ENCODE data around the gene LPAR6.

Gene LPAR6

DNA sequence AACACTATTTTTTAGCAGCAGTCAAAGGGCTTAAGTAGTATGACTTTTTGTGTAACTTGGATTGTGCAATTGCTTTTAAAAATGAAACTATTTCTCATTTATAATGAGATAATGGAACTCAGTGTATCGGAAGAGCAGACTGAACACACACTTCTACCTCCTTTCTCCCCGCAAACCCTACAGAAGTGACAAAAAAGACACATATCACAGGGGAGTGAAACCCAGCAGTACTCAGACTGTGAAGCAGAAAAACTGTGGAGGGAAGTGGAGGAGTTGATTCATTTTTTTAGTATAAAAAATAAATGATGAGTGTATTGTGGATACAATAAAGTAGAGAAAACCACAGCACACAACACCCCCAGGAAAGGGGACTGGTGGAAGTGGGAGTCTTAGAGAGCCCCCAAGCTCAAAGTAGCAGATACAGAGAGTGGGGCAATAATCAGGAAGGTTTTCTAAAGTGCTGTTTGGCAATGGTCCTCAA is 9.7 kb downstream of the LPAR6 start:
- no peak for DNase-seq

GRCh38 chr13:48402325-48402932 is 10.5 kb downstream of the LPAR6 start:
- TF ChIP-seq GATA1 (IDR thresholded peaks at IDR 0.05; ENCODE audit: low read depth, low read length) (no peak), POLR2A (IDR thresholded peaks at IDR 0.05; ENCODE audit: low read length) (no peak)
- no peak for DNase-seq

More for the DNA sequence above, 9.7 kb downstream of the LPAR6 start:
- TF ChIP-seq POLR2A (IDR thresholded peaks at IDR 0.05; ENCODE audit: low read length) (no peak), GATA1 (IDR thresholded peaks at IDR 0.05; ENCODE audit: low read depth, low read length) (no peak)

GRCh38 chr13:48401480-48401879 is 11.4 kb downstream of the LPAR6 start:
- no peak for TF ChIP-seq GATA1 (IDR thresholded peaks at IDR 0.05; ENCODE audit: low read depth, low read length)

DNA sequence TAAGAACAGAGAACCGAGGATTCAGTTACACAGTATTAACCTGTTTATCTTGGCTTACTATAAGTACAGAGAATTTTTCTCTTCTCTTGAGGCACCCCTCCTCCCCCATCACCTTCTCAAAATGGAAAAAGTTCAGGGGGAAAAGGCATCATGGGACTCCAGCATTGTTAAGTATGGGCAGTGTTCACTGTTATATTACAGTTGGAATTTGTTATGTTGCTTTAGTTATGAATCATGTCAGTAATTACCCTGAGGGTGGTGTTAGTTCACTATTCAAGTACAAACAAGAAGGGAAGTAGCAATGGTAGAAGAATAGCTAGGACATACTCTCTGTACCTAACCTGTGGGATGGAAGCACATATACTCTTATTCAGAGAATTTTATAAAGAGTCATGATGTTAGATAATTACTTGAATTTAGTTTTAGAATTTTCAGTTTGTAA is 12.0 kb downstream of the LPAR6 start:
- DNase-seq = no peak
- TF ChIP-seq POLR2A (IDR thresholded peaks at IDR 0.05; ENCODE audit: low read length) (no peak), GATA1 (IDR thresholded peaks at IDR 0.05; ENCODE audit: low read depth, low read length) (no peak)

More at GRCh38 chr13:48401480-48401879, 11.4 kb downstream of the LPAR6 start:
- DNase-seq = no peak

DNA sequence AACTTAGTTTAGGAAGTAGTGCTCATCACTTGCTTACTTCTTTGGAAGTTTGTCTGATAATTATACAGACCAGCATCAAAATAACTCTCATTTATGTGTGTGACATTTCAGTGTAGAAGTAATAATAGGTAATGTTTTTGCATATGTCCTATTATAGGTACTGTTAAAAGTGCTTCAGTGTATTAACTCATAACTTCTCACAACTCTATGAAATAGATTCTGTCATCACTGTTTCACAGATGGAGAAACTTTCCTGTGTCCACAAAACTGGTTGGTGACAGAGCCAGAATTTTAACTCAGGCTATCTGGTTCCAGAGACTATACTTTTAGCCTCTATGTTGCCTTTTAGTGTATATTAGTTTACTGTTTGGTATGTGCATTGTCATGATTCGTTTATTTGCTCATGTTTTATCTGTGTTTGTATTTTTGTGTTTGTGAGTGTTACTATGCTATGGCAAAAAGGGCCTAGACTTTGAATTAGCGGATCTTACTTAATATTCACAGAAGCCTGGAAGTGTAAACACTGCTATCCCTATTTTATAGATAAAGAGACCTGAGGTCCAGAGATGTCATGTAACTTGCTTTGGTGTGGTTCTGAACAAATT is 12.7 kb downstream of the LPAR6 start:
- TF ChIP-seq GATA1 (IDR thresholded peaks at IDR 0.05; ENCODE audit: low read depth, low read length) (no peak), POLR2A (IDR thresholded peaks at IDR 0.05; ENCODE audit: low read length) (no peak)

DNA sequence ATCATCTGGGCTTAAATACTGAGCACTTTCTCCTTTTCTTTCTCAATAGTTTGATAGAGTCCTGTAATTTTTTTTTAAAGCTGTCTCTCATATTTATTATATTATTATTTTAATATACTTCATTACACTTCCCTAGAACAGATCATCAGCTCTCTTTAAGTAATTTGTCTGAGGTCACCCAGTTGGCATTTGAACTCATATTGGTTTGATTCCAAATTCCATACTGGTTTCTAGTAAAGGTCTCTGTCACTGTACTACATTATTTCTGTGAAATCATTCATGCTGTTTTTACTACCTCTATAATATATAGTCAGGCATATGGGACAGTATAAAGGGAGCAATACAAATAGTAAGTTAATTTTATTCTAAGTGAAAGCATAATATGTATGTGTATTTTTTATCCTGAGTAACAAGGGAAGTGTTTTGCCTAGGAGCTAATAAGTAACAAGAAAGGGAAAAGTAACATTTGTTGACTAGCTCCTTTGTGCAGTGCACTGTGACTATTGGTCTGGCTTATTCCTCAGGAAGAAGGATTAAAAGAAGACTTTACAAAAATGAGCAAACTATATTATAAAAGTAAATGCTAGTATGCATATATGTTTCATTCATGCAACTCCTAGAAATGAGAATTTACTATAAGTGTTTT is 14.3 kb downstream of the LPAR6 start:
- DNase-seq = no peak
- no peak for TF ChIP-seq GATA1 (IDR thresholded peaks at IDR 0.05; ENCODE audit: low read depth, low read length)
- TF ChIP-seq POLR2A (IDR thresholded peaks at IDR 0.05; ENCODE audit: low read length) = no peak

More for the DNA sequence above, 12.7 kb downstream of the LPAR6 start:
- no peak for DNase-seq

DNA sequence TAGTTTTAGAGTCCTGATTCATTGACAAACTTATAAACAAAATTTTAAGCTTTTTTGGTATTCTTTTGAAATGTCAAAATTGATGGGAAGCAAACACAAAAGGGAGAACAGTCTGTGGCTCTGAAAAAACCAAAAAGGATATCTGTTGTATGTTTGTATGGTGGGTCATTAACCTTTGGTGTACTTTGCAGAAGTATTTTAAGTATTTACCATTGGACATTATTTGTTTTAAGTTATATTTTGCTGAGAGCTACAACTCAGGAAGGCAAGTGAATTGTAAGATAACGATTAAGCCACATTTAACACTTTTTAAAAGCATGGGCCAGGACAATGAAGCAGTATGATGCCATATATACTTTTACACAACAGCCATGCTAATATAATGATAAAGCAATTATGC is 15.2 kb downstream of the LPAR6 start:
- DNase-seq = no peak
- no peak for TF ChIP-seq POLR2A (IDR thresholded peaks at IDR 0.05; ENCODE audit: low read length)
- no peak for TF ChIP-seq GATA1 (IDR thresholded peaks at IDR 0.05; ENCODE audit: low read depth, low read length)

GRCh38 chr13:48393698-48394085 is 19.2 kb downstream of the LPAR6 start:
- no peak for TF ChIP-seq POLR2A (IDR thresholded peaks at IDR 0.05; ENCODE audit: low read length)
- TF ChIP-seq GATA1 (IDR thresholded peaks at IDR 0.05; ENCODE audit: low read depth, low read length) = no peak
- DNase-seq = no peak

DNA sequence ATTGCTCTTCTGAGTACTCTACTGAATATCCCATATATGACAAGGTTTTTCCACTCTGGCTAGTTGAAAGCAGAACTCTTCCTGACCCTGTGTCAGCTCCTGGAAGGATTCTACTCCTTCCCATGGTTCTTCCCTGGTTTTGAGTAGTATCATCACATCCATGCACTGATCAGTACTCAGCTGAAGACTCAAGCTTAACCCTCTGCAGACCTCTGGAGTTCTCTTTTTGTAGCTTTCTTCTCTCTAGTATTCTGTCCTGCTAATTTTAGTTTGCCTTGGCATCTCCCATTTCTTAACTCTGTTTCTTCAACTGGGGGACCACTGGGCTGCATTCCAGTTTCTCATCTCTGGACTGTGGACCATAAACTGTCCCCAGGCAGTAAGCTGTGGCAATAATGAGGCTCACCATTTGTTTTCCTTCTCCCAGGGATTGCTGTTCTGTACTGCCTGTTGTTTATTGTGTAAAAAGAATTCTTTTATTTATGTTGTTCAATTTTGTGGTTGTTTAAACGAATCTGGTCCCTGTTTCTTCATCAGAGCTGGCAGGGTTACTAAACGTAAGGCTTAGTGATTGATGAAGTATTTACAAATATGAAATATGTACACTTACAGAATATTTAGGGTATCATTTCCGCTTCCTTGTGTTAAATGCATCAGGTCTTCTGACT is 19.7 kb downstream of the LPAR6 start:
- DNase-seq = no peak
- TF ChIP-seq GATA1 (IDR thresholded peaks at IDR 0.05; ENCODE audit: low read depth, low read length) (no peak), POLR2A (IDR thresholded peaks at IDR 0.05; ENCODE audit: low read length) (no peak)

- TF ChIP-seq GATA1 (IDR thresholded peaks at IDR 0.05; ENCODE audit: low read depth, low read length) = no peak
- no peak for TF ChIP-seq POLR2A (IDR thresholded peaks at IDR 0.05; ENCODE audit: low read length)
- DNase-seq = no peak
Measured at GRCh38 chr13:48391257-48391656, 21.7 kb downstream of the LPAR6 start.

- TF ChIP-seq GATA1 (IDR thresholded peaks at IDR 0.05; ENCODE audit: low read depth, low read length) = no peak
- TF ChIP-seq POLR2A (IDR thresholded peaks at IDR 0.05; ENCODE audit: low read length) = no peak
- DNase-seq = no peak
Measured at GRCh38 chr13:48386816-48387215, 26.1 kb downstream of the LPAR6 start.

DNA sequence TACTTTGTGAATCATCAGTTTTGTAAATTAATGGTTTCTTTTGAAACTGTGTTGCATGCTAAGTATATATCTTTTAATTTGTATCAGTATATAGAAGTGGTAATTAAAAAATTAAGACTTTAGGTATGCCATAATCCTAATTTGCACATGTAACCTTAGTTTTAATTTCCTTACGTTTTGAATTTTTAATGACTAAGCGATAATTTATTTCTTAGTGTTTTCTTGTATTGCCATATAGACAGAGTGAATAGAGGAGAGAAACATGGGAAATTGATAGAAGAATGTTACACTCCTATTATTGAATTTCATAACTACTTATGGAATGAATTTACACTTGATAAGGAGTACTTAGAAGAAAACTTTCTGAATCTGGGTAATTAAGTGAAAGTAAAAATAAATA is 29.5 kb downstream of the LPAR6 start:
- no peak for DNase-seq
- TF ChIP-seq POLR2A (IDR thresholded peaks at IDR 0.05; ENCODE audit: low read length) (no peak), GATA1 (IDR thresholded peaks at IDR 0.05; ENCODE audit: low read depth, low read length) (no peak)

DNA sequence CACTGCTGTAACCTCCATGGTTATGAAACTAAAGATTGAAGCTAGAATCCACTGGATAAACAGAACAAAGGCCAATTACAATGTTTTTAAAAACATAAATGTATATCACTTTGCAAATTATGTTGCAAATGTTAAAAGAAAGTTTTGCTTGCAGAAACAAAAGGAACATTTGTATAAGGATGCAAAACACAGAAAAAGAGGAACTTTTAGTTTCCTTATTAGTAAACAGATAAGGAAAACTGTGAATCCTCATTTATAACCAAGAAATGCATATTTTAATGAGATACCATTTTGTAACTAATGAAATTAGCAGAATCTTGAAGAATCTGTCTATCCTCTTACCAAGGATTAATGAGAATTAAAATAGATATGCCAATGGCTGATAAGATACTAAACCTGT is 32.3 kb downstream of the LPAR6 start:
- no peak for DNase-seq
- TF ChIP-seq POLR2A (IDR thresholded peaks at IDR 0.05; ENCODE audit: low read length) (no peak), GATA1 (IDR thresholded peaks at IDR 0.05; ENCODE audit: low read depth, low read length) (no peak)

- TF ChIP-seq POLR2A (IDR thresholded peaks at IDR 0.05; ENCODE audit: low read length) = no peak
- no peak for TF ChIP-seq GATA1 (IDR thresholded peaks at IDR 0.05; ENCODE audit: low read depth, low read length)
- no peak for DNase-seq
Measured at GRCh38 chr13:48377857-48378256, 35.1 kb downstream of the LPAR6 start.
